DND-41 (cell line): ENCODE results near the gene TTC4.

Experiments
- ATAC-seq: fragments of 200-7000 bp; cut with Tn5 transposase; 3 replicates; pipeline ENCODE4 v1.9.1; 2021; ENCODE audit warnings: low read depth; ENCODE audit not compliant: insufficient read depth
- DNase-seq: peaks from one replicate; pipeline ENCODE4 v3.0.0-alpha.2; 2020
- H2AFZ ChIP-seq: 2 replicates; pipeline ENCODE4 v1.6.0; 2012; ENCODE audit warnings: low read depth, low read length
- H3K27ac ChIP-seq: 2 replicates; pipeline ENCODE4 v1.5.1; 2012; ENCODE audit warnings: low read length, inconsistent platforms
- H3K27me3 ChIP-seq: fragments of 200-600 bp; sonication (generic); 2 replicates; pipeline ENCODE4 v1.6.0; 2012; ENCODE audit warnings: low read length, mild to moderate bottlenecking, inconsistent platforms; ENCODE audit not compliant: insufficient read depth, poor library complexity
- H3K36me3 ChIP-seq: 2 replicates; pipeline ENCODE4 v1.5.1; 2012; ENCODE audit warnings: low read length, inconsistent platforms; ENCODE audit not compliant: insufficient read depth
- H3K4me1 ChIP-seq: 2 replicates; pipeline ENCODE4 v1.5.1; 2012; ENCODE audit warnings: mild to moderate bottlenecking, low read length; ENCODE audit not compliant: insufficient read depth
- H3K4me2 ChIP-seq: 2 replicates; pipeline ENCODE4 v1.6.0; 2012; ENCODE audit warnings: mild to moderate bottlenecking, moderate library complexity, low read length, inconsistent platforms; ENCODE audit not compliant: insufficient read depth
- H3K4me3 ChIP-seq, 2 experiments: fragments of 200-600 bp in 1 of 2; shearing (Covaris generic) in 1 of 2; 2 replicates each; pipeline ENCODE4 v1.5.1; 2012 to 2016; ENCODE audit warnings: inconsistent platforms in 2 of 2, low read length in 2 of 2, mild to moderate bottlenecking in 2 of 2, low read depth in 1 of 2, moderate library complexity in 1 of 2
- H3K79me2 ChIP-seq: 2 replicates; pipeline ENCODE4 v1.6.0; 2012; ENCODE audit warnings: low read length, inconsistent platforms; ENCODE audit not compliant: insufficient read depth
- H3K9ac ChIP-seq: 2 replicates; pipeline ENCODE4 v1.6.0; 2012; ENCODE audit warnings: low read depth, mild to moderate bottlenecking, inconsistent platforms, low read length, moderate library complexity
- H3K9me3 ChIP-seq: 2 replicates; pipeline ENCODE4 v1.5.1; 2012; ENCODE audit warnings: low read length, moderate library complexity, mild to moderate bottlenecking, inconsistent platforms; ENCODE audit not compliant: insufficient read depth, severe bottlenecking
- H4K20me1 ChIP-seq: 2 replicates; pipeline ENCODE4 v1.6.0; 2012; ENCODE audit warnings: low read length; ENCODE audit not compliant: insufficient read depth
- CTCF ChIP-seq: IDR thresholded peaks from 2 replicates; pipeline ENCODE4 v1.5.1; 2012; ENCODE audit warnings: borderline replicate concordance, low read length, moderate library complexity, mild to moderate bottlenecking; ENCODE audit not compliant: poor library complexity, severe bottlenecking; ENCODE audit errors: extremely low read depth
- EZH2 ChIP-seq: IDR thresholded peaks from 3 replicates; pipeline ENCODE4 v1.6.1; 2012; ENCODE audit warnings: borderline replicate concordance, low read depth, mild to moderate bottlenecking, moderate library complexity, low read length, inconsistent platforms; ENCODE audit not compliant: severe bottlenecking

TTC4 gene

GRCh38 chr1:54782156-54782555 lies 66.5 kb downstream of the TTC4 start:
- no peak overlapping the region for H3K27ac ChIP-seq
- H3K36me3 ChIP-seq: no peaks in the 10 kb centered on the region
- H3K4me3 ChIP-seq: no peak overlapping the region
- no peaks in the 10 kb centered on the region for H3K79me2 ChIP-seq
- H3K27me3 ChIP-seq: no peaks in the 10 kb centered on the region
- H3K9me3 ChIP-seq: no peaks in the 10 kb centered on the region
- TF ChIP-seq EZH2 (no peak), CTCF (no peak)
- H3K4me2 ChIP-seq: no peak overlapping the region
- no peak overlapping the region for H2AFZ ChIP-seq
- no peak for ATAC-seq
- DNase-seq: no peak
- no peak overlapping the region for H3K9ac ChIP-seq
- H4K20me1 ChIP-seq: no peaks in the 10 kb centered on the region
- H3K4me1 ChIP-seq: no peaks in the 10 kb centered on the region

GRCh38 chr1:54782588-54782987 lies 66.9 kb downstream of the TTC4 start:
- ATAC-seq (no peak), DNase-seq (no peak)
- H3K9ac ChIP-seq: no peak overlapping the region
- H3K36me3 ChIP-seq: no peaks in the 10 kb centered on the region
- H3K27ac ChIP-seq: no peak overlapping the region
- no peak overlapping the region for H2AFZ ChIP-seq
- no peaks in the 10 kb centered on the region for H3K79me2 ChIP-seq
- H3K4me3 ChIP-seq: no peak overlapping the region
- no peaks in the 10 kb centered on the region for H4K20me1 ChIP-seq
- H3K27me3 ChIP-seq: no peaks in the 10 kb centered on the region
- H3K9me3 ChIP-seq: no peaks in the 10 kb centered on the region
- H3K4me1 ChIP-seq: no peaks in the 10 kb centered on the region
- H3K4me2 ChIP-seq: no peak overlapping the region
- TF ChIP-seq EZH2 (no peak), CTCF (no peak)

GRCh38 chr1:54784066-54784465 lies 68.4 kb downstream of the TTC4 start:
- no peaks in the 10 kb centered on the region for H4K20me1 ChIP-seq
- no peaks in the 10 kb centered on the region for H3K4me1 ChIP-seq
- H3K36me3 ChIP-seq: no peaks in the 10 kb centered on the region
- TF ChIP-seq EZH2 (no peak), CTCF (no peak)
- no peak overlapping the region for H3K9ac ChIP-seq
- H3K4me3 ChIP-seq: no peak overlapping the region
- no peak overlapping the region for H3K4me2 ChIP-seq
- DNase-seq (no peak), ATAC-seq (no peak)
- no peaks in the 10 kb centered on the region for H3K27me3 ChIP-seq
- H3K27ac ChIP-seq: no peak overlapping the region
- no peak overlapping the region for H2AFZ ChIP-seq
- no peaks in the 10 kb centered on the region for H3K79me2 ChIP-seq
- H3K9me3 ChIP-seq: no peaks in the 10 kb centered on the region

GRCh38 chr1:54786778-54787177 lies 71.1 kb downstream of the TTC4 start:
- Histone ChIP-seq H3K4me3 (no peak overlapping the region), H3K36me3 (no peaks in the 10 kb centered on the region), H3K9ac (no peak overlapping the region), H3K27ac (no peak overlapping the region), H3K79me2 (no peaks in the 10 kb centered on the region), H4K20me1 (no peaks in the 10 kb centered on the region), H2AFZ (no peak overlapping the region), H3K4me1 (no peaks in the 10 kb centered on the region), H3K9me3 (peaks cover 1% of the 10 kb centered on the region), H3K4me2 (no peak overlapping the region), H3K27me3 (no peaks in the 10 kb centered on the region)
- ATAC-seq: no peak
- DNase-seq: no peak
- TF ChIP-seq CTCF (no peak), EZH2 (no peak)
